22Rv1 (cell line): ENCODE data around the gene CTU2.

Experiments used
- ZFX ChIP-seq: fragments of 450-650 bp; IDR thresholded peaks from 2 replicates; pipeline ENCODE4 v1.6.1; 2017; ENCODE audit warnings: antibody characterized with exemption, borderline replicate concordance
- TF ChIP-seq, protein P1 (sequence below): fragments of 450-650 bp; IDR thresholded peaks from 2 replicates; pipeline ENCODE4 v1.5.1; 2017; ENCODE audit warnings: mild to moderate bottlenecking

DNA sequence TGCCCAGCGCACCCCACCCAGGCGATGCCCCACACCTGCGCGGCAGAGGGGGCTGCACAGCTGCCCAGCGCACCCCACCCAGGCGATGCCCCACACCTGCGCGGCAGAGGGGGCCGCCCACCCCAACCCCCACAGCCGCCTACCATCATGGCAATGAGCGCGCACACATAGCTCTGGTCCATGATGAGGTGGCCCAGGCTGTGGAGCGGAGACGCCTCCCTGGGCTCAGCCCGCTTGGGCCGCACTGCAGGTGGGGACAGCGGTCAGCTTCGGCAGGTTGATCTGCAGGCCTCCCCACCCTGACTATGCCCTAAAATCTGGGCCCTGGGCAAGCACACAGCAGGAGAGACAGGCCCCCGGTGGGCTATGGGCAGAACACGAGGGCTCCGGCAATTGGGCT lies 30.2 kb downstream of the CTU2 start:
- TF ChIP-seq, protein P1, sequence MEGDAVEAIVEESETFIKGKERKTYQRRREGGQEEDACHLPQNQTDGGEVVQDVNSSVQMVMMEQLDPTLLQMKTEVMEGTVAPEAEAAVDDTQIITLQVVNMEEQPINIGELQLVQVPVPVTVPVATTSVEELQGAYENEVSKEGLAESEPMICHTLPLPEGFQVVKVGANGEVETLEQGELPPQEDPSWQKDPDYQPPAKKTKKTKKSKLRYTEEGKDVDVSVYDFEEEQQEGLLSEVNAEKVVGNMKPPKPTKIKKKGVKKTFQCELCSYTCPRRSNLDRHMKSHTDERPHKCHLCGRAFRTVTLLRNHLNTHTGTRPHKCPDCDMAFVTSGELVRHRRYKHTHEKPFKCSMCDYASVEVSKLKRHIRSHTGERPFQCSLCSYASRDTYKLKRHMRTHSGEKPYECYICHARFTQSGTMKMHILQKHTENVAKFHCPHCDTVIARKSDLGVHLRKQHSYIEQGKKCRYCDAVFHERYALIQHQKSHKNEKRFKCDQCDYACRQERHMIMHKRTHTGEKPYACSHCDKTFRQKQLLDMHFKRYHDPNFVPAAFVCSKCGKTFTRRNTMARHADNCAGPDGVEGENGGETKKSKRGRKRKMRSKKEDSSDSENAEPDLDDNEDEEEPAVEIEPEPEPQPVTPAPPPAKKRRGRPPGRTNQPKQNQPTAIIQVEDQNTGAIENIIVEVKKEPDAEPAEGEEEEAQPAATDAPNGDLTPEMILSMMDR: no peak
- no peak for TF ChIP-seq ZFX
